RPMI8226 (cell line): Measurements from ENCODE around the gene SSH2.
A peak's percentile ranks its signal among the peaks of the same experiment; 100 is the strongest.
"Not testable (repeated sequence)": the region's sequence is repeated elsewhere in the genome, so short reads cannot be mapped to it uniquely, and the experiment has no call there.

ENCODE experiments used
- DNase-seq: peaks from one replicate; pipeline ENCODE4 v3.0.0-alpha.2; 2015

Gene SSH2, protein sequence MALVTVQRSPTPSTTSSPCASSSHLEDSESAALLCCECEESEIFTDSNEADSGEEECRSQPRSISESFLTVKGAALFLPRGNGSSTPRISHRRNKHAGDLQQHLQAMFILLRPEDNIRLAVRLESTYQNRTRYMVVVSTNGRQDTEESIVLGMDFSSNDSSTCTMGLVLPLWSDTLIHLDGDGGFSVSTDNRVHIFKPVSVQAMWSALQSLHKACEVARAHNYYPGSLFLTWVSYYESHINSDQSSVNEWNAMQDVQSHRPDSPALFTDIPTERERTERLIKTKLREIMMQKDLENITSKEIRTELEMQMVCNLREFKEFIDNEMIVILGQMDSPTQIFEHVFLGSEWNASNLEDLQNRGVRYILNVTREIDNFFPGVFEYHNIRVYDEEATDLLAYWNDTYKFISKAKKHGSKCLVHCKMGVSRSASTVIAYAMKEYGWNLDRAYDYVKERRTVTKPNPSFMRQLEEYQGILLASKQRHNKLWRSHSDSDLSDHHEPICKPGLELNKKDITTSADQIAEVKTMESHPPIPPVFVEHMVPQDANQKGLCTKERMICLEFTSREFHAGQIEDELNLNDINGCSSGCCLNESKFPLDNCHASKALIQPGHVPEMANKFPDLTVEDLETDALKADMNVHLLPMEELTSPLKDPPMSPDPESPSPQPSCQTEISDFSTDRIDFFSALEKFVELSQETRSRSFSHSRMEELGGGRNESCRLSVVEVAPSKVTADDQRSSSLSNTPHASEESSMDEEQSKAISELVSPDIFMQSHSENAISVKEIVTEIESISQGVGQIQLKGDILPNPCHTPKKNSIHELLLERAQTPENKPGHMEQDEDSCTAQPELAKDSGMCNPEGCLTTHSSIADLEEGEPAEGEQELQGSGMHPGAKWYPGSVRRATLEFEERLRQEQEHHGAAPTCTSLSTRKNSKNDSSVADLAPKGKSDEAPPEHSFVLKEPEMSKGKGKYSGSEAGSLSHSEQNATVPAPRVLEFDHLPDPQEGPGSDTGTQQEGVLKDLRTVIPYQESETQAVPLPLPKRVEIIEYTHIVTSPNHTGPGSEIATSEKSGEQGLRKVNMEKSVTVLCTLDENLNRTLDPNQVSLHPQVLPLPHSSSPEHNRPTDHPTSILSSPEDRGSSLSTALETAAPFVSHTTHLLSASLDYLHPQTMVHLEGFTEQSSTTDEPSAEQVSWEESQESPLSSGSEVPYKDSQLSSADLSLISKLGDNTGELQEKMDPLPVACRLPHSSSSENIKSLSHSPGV (N-terminal part only)

DNA sequence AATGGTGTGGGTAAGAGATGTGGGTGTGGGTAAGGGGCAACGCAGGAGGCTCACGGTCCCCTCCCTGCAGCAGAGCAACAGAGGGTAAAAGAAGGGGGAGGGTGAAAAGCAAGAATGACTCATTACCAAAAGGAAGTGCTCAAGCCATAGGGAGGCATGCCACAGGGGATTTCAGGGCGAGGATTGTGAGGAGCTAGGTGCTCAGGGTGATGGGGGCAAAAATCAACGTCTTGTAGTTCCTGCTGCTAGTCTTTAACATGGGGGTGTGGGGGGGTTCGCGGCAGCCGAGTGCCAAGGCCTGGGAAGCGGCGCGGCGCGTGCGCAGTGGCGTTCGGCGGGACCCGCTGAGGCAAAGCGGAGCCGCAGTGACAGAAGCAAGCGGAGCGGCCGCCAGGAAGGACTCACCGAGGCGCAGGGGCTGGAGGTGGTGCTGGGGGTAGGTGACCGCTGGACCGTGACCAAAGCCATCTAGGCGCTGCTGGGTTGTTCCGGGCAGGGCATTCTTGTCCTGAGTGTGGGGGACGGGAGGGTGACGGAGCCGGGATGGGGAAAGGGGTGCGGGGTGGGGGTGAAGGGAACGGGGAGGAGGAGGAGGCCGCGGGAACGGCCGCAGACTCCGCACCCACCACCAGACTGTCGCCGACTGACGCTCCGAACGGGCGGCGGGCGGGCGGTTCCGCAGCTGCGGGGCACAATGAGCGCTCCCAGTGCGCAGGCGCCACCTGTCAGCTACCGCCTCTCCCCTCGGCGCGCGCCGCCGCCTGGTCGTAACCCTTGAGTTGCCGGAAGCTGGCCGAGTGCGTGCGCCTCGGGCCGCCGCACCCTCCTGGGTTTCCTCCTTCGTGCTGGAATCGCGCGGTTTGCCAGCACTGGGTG, at the start of gene SSH2:
Gene SSH2 (minus strand): TSS at position 696 of the 876 bp plus-strand sequence. CDS start 228 bp downstream, at position 468.
- peak; percentile 96 for DNase-seq

DNA sequence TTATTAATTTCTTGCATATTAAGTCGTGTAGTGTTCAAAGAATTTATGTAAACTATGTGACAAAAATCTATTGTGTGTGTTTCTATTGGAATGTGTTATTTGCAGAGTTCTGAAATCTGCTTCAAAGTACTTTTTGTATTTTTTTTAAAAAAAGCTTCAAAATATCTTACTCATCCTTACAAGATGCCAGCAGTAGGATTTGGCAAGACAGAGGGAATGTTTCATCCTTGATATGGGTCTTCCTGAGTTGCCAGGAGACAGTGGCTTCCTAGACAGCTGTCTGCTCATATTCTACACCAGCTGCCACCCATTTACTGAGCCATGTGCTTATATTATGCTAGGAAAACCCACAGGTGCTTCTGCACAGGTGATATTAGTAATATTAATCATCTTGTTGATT, 47.8 kb upstream of the SSH2 start:
- DNase-seq: no peak

DNA sequence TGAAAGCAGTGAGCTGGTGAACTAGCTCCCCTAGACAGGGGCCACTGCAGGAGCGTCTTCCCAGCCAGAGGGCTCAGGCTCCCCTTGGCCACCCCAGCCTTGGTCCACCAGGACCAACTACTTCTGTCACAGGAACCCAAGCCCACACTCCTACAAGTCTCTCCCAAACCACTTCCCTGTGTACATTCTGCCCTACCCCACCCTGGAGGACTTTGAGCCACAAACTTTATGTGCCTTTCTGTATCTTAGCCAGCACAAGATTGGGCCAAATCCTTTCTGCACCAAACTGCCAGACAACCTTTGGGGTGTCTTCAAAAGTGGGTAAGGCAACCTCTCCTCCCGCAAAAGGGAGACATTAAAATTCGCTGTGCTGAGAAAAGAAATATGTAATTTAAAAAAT, 43.0 kb upstream of the SSH2 start:
- no peak for DNase-seq

DNA sequence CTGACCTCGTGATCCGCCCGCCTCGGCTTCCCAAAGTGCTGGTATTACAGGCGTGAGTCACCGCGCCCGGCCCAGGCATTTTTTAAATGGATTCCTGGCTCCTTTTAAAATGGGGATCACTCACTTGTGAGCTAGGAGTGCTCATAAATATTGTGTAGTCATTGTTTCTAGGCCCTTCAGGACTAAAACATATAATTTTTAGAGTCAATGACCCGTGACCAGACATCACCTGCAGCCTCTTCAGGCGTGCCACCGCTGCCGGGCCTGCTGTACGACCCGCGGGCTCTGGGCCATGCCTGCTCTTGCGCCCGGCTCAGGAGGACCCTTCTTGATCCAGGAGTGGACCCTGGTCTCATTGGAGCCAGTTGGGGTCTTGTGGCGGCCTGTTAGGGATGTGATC, 42.2 kb upstream of the SSH2 start:
- no peak for DNase-seq

DNA sequence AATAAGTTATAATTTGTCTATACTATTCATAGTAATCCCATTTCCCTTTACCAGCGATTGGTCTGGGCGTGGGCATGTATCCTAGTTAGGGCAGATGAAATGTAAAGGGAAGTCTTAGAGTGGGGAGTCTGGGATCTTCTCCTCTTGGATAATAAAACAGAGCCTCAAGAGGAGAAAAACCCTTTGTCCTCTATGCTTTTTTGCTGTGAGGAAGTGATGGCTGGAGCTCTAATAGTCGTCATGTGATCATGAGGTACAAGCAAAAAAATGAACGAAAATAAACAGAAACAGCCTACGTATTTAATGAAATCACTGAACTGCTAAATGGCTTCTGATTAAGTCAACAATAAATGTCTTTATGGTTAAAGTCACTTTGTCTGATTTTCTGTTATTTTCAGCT, 38.2 kb upstream of the SSH2 start:
- no peak for DNase-seq

DNA sequence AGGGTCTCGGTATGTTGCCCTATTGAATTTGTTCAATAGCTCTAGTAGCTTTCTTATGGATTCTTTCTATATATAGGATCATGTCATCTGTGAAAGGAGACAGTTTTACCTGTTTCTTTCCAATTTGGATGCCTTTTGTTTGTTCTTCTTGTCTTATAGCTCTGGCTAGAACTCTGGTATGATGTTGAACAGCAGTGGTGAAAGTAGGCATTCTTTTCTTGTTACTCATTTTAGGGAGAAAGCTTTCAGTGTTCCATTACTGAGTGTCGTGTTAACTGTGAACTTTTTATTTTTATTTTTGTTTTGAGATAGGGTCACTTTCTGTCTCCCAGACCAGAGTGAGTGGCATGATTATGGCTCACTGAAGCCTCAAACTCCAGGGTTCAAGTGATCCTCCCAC, 32.6 kb upstream of the SSH2 start:
- no peak for DNase-seq

DNA sequence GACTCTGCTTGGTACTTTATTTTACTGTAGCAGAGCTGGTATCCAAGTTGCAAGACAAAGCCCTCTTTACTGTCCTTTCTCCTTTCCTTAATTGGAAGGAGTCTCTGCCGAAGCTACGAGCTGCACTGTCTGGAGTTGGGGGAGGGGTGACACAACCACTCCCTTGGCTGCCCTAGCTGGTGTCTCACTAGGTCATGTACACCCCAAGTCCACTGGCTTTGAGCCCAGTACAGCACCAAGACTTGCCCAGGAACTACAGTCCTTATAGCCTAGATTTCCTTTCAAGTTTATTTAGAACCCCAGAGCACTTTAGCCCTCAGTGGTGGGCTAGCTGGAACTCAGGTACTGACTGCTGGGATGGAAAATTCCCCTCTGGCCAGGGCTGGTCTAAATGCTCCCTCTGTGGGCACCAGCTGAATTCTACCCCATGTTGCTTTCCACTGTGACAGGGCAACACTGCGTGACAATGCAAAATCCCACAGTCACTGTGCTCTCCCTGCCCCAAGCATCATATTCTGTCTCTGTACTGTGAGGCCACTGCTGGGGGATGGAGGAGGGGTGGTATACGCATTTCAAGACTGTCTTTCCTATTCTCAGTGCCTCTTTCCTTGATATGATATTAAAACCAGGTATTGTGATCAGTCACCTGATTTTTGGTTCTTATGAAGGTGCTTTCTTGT, 29.8 kb upstream of the SSH2 start:
- DNase-seq: no peak

DNA sequence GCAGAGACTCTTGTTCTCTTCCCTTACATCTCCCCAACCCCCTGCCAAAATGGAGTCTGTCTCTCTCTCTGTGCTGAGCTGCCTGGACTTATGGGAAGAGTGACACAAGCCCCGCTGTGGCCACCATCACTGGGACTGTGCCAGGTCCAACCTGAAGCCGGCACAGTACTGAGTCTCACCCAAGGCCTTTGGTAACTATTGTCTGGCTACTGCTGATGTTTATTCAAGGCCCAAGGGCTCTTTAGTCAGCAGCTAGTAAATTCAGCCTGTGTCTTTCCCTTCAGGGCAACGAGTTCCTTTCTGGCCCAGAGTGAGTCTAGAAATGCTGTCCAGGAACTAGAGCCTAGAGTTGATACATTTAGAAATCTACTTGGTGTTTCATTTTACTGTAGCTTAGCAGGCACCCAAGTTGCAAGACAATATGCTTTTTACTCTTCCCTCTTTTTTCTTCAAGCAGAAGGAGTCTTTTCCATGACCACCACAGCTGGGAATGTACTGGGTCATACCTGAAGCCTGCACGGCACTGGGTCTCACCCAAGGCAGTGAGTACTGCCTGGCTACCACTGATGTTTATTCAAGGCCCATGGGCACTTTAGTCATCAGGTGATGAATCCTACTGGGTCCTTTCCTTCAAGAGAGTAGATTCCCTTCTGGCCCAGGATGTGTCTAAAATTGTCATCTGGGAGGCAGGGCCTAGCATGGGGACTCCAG, 29.1 kb upstream of the SSH2 start:
- no peak for DNase-seq

DNA sequence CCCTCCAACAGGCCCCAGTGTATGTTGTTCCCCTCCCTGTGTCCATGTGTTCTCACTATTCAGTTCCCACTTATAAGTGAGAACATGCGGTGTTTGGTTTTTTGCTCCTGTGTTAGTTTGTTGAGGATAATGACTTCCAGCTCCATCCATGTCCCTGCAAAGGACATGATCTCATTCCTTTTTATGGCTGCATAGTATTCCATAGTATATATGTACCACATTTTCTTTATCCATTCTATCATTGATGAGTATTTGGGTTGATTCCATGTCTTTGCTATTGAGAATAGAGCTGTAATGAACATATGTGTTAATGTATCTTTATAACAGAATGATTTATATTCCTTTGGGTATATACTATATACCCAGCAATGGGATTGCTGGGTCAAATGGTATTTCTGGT, 27.5 kb upstream of the SSH2 start:
- not testable (repeated sequence) for DNase-seq

DNA sequence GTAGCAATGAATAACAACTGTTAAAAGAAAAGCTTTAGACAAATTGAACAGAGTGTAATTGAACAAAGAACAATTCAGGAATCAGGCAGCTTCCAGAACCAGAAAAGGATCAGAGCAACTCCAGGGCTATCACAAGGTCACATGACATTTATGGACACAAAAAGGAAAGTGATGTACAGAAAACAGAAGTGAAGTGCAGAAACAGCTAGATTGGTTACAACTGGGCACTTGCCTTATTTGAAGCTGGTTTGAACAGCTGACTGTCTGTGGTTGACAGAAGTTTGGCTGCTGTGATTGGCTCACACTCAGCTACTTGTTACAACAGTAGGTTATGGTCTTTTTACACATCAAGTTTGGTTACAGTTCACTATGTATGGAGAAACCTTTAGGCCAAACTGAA, 26.2 kb upstream of the SSH2 start:
- no peak for DNase-seq

DNA sequence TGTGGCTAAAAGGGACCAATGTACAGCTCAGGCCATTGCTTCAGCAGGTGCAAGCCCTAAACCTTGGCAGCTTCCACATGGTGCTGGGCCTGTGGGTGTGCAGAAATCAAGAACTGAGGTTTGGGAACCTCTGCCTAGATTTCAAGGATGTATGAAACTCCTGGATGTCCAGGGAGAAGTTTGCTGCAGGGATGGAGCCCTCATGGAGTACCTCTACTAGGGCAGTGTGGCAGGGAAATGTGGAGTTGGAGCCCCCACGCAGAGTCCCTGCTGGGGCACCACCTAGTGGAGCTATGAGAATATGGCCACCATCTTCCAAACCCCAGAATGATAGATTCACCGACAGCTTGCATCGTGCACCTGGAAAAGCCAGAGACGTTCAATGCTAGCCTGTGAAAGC, 24.4 kb upstream of the SSH2 start:
- DNase-seq: no peak

DNA sequence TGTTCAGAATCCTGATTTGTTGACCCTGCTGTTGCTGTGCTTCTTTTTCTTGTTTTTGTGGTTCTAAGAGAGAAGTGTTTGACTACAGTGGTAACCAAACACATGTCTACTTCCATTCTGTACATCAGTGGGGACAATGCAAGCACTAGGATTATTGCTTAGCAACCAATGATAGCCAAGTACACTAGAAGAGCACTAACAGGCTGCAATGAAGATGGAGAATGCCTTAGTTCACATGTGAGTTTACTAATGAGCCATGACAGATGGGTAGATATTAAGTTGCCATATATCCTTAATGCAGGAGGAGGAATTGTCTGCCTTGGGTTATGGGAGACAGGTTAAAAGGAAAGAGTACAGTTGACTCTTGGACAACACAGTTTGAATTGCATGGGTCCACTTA, 19.7 kb upstream of the SSH2 start:
- DNase-seq: no peak

DNA sequence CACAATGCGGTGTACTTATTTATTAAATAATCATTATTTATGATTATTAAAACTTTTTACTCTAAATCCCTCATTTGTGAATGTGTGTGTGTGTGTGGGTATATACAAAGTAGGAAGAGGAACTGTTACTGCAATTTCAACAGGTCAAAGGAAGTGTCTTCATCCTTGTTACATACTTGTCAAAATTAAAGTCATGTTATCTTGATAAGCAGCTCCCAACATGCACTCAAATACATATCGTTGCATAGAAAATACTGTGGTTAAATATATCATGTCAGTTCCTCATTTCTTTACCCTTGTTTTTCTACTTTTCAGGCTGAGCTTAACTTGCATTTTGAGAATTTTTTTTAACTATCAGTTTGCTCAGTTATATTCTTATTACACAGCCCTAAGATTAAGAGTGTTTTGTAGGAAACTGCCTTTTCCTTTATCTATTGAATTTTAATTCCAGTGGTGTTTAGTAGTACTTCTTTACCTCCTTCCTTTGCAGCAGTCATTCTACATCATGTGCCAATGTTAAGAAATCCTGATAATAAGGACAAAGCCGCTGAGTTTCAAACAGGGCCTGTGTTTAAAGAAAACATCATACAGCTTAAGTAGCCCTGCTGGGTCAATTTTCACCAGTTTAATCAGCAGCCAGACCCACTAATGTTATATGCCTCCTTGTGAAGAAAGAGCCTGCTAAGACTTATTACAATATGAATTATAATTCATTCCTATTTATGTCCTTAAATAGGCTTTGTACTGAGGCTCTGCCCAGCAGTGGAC, 18.6 kb upstream of the SSH2 start:
- no peak for DNase-seq

DNA sequence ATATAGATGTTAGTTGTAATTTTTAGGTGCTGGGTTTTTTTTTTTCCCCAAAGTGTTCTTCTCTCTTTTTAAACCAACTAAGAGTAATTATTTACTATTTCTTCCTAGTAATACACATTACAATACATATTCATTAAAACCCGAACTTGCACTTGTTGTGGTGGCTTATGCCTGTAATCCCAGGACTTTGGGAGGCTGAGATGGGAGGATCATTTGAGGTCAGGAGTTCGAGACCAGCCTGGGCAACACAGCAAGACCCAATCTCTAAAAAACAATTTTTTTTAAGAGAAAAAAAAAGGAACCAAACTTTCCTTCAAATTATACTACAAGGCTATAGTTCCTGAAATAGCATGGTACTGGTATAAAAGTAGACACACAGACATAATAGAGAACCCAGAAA, 15.3 kb upstream of the SSH2 start:
- DNase-seq: no peak

DNA sequence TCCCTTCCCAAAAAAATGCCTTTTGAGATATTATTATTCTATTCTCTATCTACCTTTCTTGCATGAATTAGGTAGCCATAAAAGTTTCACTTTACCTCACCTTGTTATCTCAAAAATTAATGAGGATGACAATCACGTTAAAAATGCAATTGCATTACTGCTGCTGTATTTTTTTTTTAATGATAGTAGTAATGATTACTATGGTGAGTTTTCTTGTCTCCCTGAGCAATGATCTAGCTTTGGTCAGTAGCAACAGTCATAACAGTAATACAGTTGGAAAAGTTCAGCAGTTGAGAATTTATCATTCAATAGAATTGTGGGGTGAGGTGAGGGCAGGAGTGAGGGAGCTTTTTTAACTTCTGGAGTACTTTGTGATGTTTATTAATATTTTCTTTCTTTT, 11.3 kb upstream of the SSH2 start, which contains the start of gene EFCAB5:
Gene EFCAB5 (plus strand): TSS at position 301 of the 400 bp plus-strand sequence. CDS start 163 bp downstream, outside the sequence.
- DNase-seq: no peak

DNA sequence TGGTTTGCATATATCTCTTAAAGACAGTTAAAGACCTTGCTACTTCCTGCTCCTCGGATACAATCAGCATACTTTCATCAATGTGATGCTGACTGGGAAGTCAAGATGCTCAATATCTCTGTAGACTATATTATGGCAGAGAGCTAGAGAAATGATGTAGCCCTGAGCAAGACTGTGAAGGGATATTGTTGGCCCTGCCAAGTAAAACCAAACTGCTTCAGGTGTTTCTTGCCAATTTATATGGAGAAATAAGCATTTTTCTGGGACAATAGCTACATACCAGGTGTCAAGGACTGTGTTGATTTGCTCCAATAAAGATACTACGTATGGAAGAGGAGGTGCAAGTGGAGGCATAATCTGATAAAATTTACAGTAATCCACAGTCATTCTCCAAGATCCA, 6.7 kb upstream of the SSH2 start:
- no peak for DNase-seq

DNA sequence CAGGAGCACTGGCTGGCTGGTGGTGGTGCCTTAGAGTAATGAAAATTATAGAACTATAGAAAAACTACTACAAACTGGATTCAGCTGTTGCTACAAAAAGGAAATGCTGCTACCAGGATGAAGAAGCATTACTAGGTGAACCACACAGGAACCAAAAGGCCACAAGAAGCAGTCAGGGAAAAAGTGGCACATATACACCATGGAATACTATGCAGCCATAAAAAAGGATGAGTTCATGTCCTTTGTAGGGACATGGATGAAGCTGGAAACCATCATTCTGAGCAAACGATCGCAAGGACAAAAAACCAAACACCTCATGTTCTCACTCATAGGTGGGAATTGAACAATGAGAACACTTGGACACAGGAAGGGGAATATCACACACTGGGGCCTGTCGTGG, 5.9 kb upstream of the SSH2 start:
- DNase-seq: not testable (repeated sequence)

DNA sequence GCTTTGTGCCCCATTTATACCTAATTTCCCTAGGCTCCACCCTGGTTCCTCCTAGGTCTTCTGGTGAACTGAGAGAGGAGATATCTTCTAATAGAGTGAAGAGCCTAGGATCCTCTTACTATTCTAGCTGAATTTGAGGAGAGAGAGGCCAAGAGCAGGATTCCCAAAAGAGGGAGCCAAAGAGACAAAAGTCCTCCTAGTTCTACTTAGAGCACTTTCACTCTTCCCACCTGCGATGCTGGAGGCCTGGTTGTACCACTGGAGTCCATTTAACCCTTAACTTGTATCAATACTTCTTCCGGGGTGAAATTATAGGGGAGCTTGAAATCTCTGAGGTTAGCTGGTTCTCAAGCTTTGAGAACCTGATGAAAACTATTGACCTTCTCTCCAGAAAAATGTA, 3.4 kb upstream of the SSH2 start:
- DNase-seq: no peak

DNA sequence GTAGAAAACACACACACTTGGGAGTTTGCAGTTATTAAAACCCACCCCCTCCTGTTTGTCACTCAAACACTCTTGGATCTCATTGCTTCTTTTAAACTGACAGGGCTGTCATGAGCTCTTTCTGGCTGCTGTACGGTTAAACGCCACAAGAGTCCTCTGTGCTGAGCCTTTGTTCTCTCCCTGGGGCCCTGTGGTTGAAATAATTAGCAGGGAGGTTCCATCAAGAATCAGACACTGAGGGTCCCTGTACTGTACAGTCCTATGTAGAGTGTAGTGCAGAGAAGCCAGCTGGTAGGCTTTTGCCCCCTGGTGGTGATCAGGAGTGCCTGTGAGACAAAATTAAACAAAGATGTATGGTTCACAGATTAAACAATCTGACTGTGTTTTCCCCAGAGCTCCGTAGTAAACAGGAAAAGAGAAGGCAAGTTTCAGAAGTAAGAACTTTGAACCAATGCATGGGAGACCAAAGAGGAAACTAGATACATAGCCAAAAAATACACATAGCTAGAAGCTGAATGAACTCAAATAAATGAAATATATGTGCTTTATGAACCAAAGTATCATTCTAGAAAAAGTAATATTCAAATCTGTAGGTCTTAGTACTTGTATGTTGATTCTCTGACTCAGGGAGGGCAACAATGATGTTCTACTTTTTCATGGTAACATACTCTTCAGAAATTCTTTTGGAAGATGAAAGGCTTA, 1.4 kb upstream of the SSH2 start:
- peak; percentile 84 for DNase-seq
